Right ventricle myocardium superior (tissue), 1 donor: Measurements from ENCODE around the gene GIT2. TPM values are rescaled to one million over a fixed set of nuclear protein-coding genes. Genes with fewer than 3 reads are reported as not detected.
A peak's percentile ranks its signal among the peaks of the same experiment; 100 is the strongest.
"Not testable (repeated sequence)": the region's sequence is repeated elsewhere in the genome, so short reads cannot be mapped to it uniquely, and the experiment has no call there.

ENCODE experiments used
- ATAC-seq: fragments of 200-7000 bp; cut with Tn5 transposase; one replicate; pipeline ENCODE4 v1.9.1; 2020; ENCODE audit warnings: mild to moderate bottlenecking; ENCODE audit not compliant: poor library complexity
- DNase-seq: peaks from one replicate; pipeline ENCODE4 v3.0.0-alpha.2; 2020
- intact Hi-C: fragments of 100-400 bp; cut with DNase I; formaldehyde crosslinking; loops from one replicate; pipeline ENCODE4 v1.11.2; 2022
- total RNA-seq: library from RNA; stranded (reverse); fragmentation: NEBNext Ultra II Directional; extraction: Animal tissue kit (Norgen Biotek cat#: 25700); gene quantifications from one replicate; pipeline ENCODE4 v1.2.1, GENCODE V29; 2021
- donor health status: DM: no; HTN: yes; CAD: no; lungs with severe emphysema.

The GIT2 gene
- total RNA-seq, 1 donor from 2014 or later: 41.5 TPM

- DNase-seq: no peak
- intact Hi-C loops: no loop called here
- ATAC-seq: no peak
Observed at GRCh38 chr12:109910254-109910968, 85.8 kb downstream of the GIT2 start.

- ATAC-seq: no peak
- no peak for DNase-seq
- intact Hi-C loops: no loop called here
Observed at GRCh38 chr12:109905301-109905700, 90.9 kb downstream of the GIT2 start.

GRCh38 chr12:109902891-109903418 is 93.2 kb downstream of the GIT2 start:
- no peak for ATAC-seq
- intact Hi-C loops: no loop called here

GRCh38 chr12:109900752-109901580 is 95.2 kb downstream of the GIT2 start:
- no peak for ATAC-seq

More at GRCh38 chr12:109902891-109903418, 93.2 kb downstream of the GIT2 start:
- DNase-seq: no peak

DNA sequence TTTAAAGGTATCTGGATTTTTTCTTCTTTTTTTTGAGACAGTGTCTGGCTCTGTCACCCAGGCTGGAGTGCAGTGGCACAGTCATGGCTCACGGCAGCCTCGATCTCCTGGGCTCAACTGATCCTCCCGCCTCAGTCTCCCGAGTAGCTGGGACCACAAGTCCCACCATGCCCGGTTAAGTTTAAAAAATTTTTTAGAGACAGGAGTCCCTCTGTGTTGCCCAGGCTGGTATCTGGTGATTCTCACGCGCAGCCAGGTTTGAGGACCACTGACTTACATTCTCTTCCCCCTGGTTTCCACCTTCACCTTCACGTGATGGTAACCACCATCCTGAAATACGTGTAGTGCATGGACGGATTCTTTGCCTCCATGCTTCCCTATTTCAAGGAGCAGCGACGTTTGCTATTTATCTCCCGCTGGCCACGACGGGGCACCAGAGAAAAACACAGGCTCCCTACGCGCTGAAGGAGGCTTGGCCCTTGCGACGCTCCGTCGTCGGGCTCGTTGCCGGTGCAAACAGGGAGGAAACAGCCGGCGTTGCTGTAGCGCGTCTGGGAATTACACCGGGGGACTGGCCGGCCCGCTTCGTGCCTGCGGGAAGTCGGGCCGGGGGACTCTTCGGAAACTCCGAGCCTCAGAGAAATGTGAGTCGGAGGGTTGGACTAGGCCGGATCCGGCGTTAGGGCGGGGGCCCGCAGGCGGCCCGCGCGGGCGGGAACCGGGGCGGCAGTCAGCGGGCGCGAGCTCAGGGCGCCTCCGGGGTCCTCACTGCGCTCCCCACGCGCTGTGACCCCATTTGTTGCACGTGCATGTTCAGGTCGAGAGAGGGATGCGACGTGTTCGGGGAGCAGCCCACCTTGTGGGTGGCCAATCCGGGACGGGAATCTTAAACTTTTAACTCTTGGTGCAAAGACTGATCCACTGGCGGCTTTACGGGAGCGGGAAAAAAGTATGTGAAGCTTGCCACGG is 96.1 kb downstream of the GIT2 start, which contains the start of gene TCHP:
Gene TCHP, plus strand, starts transcription at position 492 of the 969 bp plus-strand sequence. CDS start 2,753 bp downstream, outside the sequence.
- intact Hi-C loops: no loop called here
- ATAC-seq: peak; percentile 97

More at GRCh38 chr12:109900752-109901580, 95.2 kb downstream of the GIT2 start:
- intact Hi-C loops: no loop called here
- no peak for DNase-seq

GRCh38 chr12:109899345-109899744 is 96.8 kb downstream of the GIT2 start:
- intact Hi-C loops, ATAC-seq, DNase-seq: not testable (repeated sequence)

More for the DNA sequence above, 96.1 kb downstream of the GIT2 start, which contains the start of gene TCHP:
- DNase-seq: peak; percentile 93

DNA sequence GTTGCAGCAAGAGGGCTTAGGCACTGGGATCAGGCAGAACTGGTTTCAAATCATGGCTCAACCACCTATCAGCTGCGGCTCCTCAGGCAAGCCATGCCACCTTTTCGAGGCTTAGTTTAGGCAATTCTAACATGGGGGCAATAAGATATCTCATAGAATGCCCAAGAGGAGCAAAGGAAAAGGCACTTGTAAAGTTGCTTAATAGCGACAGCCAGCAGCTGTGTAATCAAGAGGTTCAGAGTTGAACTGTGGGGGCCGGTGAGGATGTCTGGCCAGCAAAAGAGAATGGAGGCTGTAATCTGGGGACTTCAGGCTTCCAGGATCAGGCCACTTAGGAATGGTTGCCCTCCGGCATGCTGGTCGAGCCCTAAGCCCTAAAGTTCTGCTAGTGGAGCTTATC is 99.1 kb downstream of the GIT2 start:
- DNase-seq (no peak), ATAC-seq (no peak)
- intact Hi-C loops: no loop called here

- no peak for ATAC-seq
- intact Hi-C loops: no loop called here
- no peak for DNase-seq
Observed at GRCh38 chr12:109896188-109896587, 100.0 kb downstream of the GIT2 start.

DNA sequence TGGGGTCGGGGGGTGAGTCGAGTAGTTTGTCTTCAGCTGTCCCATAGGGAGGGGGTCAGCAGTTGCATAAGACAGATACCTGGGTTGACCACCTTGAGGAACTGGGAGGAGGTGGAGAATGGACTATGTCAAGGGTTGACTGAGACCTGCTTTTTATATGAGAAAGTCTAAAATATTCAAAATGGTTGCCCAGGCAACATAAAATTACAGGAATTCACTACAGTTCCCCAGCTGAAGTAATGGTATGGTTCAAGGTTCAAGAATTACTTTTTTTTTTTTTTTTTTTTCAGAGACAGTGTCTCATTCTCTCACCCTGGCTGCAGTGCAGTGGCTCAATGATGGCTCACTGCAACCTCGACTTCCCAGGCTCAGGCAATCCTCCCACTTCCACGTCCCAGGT is 101.2 kb downstream of the GIT2 start:
- ATAC-seq (no peak), DNase-seq (no peak)
- intact Hi-C loops: no loop called here

DNA sequence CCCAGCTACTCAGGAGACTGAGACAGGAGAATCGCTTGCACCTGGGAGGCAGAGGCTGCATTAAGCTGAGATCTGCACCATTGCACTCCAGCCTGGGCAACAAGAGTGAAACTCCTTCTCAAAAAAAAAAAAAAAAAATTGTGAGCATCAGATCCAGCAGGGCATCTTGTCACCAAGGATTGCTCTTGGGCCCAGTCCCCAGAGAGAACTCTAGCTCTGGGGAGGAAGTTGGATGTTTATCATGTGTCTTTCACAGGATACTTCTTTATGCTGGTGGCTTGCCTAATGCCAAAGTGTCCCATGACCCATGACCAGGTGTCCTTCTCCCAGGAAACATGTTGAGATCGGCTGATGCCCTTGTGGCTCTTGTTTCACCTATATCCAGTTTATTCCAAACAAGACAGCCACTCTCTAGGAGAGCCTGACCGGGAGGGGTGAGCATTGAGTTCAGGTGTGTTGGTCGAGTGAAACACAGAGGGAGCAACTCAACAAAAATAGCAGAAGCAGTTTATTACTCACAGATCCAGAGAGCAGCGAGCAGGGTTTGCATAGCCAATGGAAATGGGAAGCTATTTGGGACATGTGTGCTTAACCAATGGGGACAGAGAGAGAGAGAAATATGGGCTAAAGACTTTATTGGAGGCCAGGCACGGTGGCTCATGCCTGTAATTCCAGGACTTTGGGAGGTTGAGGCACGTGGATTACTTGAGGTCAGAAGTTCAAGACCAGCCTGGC is 102.7 kb downstream of the GIT2 start:
- ATAC-seq (no peak), DNase-seq (no peak)
- intact Hi-C loops: no loop called here

DNA sequence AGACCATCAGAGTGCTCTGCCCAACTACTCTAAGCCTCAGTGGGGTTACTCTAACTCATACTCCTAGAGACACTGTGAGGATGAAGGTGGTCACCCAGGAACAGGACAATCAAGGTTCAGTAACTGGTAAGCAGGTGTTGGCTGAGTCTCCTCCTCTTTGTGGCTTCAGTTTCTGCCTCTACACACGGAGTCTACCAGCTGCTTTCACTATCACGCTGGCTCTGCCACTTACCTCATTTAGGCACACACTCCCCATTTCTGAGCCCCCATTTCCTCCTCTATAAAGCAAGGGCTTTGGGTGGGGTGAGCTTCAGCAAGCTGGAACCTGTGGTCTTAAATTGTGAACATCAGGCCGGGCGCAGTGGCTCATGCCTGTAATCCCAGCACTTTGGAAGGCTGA is 103.4 kb downstream of the GIT2 start:
- intact Hi-C loops: no loop called here
- ATAC-seq (no peak), DNase-seq (no peak)

GRCh38 chr12:109892165-109892715 is 103.9 kb downstream of the GIT2 start:
- ATAC-seq: no peak
- no peak for DNase-seq
- intact Hi-C loops: no loop called here

DNA sequence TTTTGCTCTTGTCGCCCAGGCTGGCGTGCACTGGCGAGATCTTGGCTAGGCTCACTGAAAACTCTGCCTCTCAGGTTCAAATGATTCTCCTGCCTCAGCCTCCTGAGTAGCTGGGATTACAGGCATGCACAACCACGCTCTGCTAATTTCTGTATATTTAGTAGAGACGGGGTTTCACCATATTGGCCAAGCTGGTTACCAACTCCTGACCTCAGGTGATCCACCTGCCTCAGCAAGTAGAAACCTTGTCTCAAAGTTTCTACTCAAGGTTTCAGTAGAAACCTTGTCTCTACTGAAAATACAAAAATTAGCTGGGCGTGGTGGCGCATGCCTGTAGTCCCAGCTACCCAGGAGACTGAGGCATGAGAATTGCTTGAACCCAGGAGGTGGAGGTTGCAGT is 104.4 kb downstream of the GIT2 start:
- ATAC-seq, DNase-seq, intact Hi-C loops: not testable (repeated sequence)

DNA sequence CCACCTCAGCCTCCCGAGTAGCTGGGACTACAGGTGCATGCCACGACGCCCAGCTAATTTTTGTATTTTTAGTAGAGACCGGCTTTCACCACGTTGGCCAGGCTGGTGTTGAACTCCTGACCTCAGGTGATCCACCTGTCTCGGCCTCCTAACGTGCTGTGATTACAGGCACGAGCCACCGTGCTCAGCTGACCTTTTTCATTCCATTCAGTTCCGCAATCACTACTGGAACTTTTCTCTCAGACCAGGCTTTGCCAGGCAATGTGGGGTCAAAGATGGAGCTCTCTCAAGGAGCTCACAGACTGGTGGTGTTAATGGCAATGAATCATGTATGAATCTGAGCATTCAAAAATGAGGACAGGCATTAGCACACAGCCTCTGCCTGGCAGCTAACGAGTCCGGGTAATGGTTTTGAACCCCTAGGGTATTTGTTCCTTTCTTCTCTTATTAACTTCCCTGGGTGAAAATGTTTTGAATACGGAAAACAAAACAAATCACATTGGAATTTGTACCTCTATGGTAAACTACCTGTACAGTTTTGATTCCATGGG is 105.5 kb downstream of the GIT2 start:
- no peak for DNase-seq
- intact Hi-C loops: no loop called here

GRCh38 chr12:109888179-109889020 is 107.8 kb downstream of the GIT2 start:
- no peak for DNase-seq
- peak; percentile 63 for ATAC-seq
- intact Hi-C loops: no loop called here

More for the DNA sequence above, 105.5 kb downstream of the GIT2 start:
- no peak for ATAC-seq

- ATAC-seq (no peak), DNase-seq (no peak)
- intact Hi-C loops: no loop called here
Observed at GRCh38 chr12:109885616-109886015, 110.6 kb downstream of the GIT2 start.
